ENCODE results near the gene PPID. TPM values are rescaled to one million over a fixed set of nuclear protein-coding genes. Genes with fewer than 3 reads are reported as not detected.
"Not testable (repeated sequence)": the region's sequence is repeated elsewhere in the genome, so short reads cannot be mapped to it uniquely, and the experiment has no call there.

PPID gene
- total RNA-seq, 1 experiment from 2014 or later: 56.4 TPM

- Histone ChIP-seq H3K27me3 (replicated peaks) (no peaks in the 10 kb centered on the region), H3K4me3 (no peak overlapping the region; the same call in 1 of the 2 replicates), H3K4me1 (replicated peaks) (peaks cover 8% of the 10 kb centered on the region; the same call in 1 of the 2 replicates), H3K36me3 (peaks cover 51% of the 10 kb centered on the region), H3K27ac (no peak overlapping the region), H3K9me3 (replicated peaks) (no peaks in the 10 kb centered on the region)
- no peak for DNase-seq (ENCODE audit: low read depth in 1 of 2, low spot score in 2 of 2)
Measured at GRCh38 chr4:158721680-158722079, 1.5 kb downstream of the PPID start.

GRCh38 chr4:158715802-158716201 lies 7.4 kb downstream of the PPID start:
- no peaks in the 10 kb centered on the region for H3K4me1 ChIP-seq (replicated peaks)
- no peaks in the 10 kb centered on the region for H3K9me3 ChIP-seq (replicated peaks)
- H3K36me3 ChIP-seq: peaks cover 88% of the 10 kb centered on the region
- no peak overlapping the region for H3K27ac ChIP-seq
- no peak for DNase-seq (ENCODE audit: low read depth in 1 of 2, low spot score in 2 of 2)
- no peaks in the 10 kb centered on the region for H3K27me3 ChIP-seq (replicated peaks)
- no peak overlapping the region for H3K4me3 ChIP-seq

GRCh38 chr4:158714937-158715336 lies 8.3 kb downstream of the PPID start:
- Histone ChIP-seq H3K36me3 (peaks cover 88% of the 10 kb centered on the region), H3K4me3 (no peak overlapping the region), H3K27me3 (replicated peaks) (no peaks in the 10 kb centered on the region), H3K9me3 (replicated peaks) (no peaks in the 10 kb centered on the region), H3K4me1 (replicated peaks) (no peaks in the 10 kb centered on the region), H3K27ac (no peak overlapping the region)
- no peak for DNase-seq (ENCODE audit: low read depth in 1 of 2, low spot score in 2 of 2)

- H3K36me3 ChIP-seq: peaks cover 88% of the 10 kb centered on the region
- H3K9me3 ChIP-seq (replicated peaks); H3K4me1 ChIP-seq (replicated peaks); DNase-seq (ENCODE audit: low read depth in 1 of 2, low spot score in 2 of 2); H3K27ac ChIP-seq; H3K27me3 ChIP-seq (replicated peaks); H3K4me3 ChIP-seq: not testable (repeated sequence)
Measured at GRCh38 chr4:158712622-158713021, 10.6 kb downstream of the PPID start.

- Histone ChIP-seq H3K4me1 (replicated peaks) (no peaks in the 10 kb centered on the region), H3K4me3 (no peak overlapping the region), H3K9me3 (replicated peaks) (no peaks in the 10 kb centered on the region), H3K36me3 (peaks cover 90% of the 10 kb centered on the region), H3K27me3 (replicated peaks) (no peaks in the 10 kb centered on the region), H3K27ac (no peak overlapping the region)
- no peak for DNase-seq (ENCODE audit: low read depth in 1 of 2, low spot score in 2 of 2)
Measured at GRCh38 chr4:158710814-158711213, 12.4 kb downstream of the PPID start.

GRCh38 chr4:158704274-158704673 lies 18.9 kb downstream of the PPID start:
- Histone ChIP-seq H3K27me3 (replicated peaks) (no peaks in the 10 kb centered on the region), H3K36me3 (peaks cover 41% of the 10 kb centered on the region), H3K9me3 (replicated peaks) (no peaks in the 10 kb centered on the region), H3K27ac (no peak overlapping the region), H3K4me3 (no peak overlapping the region), H3K4me1 (replicated peaks) (no peaks in the 10 kb centered on the region)
- DNase-seq (ENCODE audit: low read depth in 1 of 2, low spot score in 2 of 2): no peak

- Histone ChIP-seq H3K4me1 (replicated peaks) (no peaks in the 10 kb centered on the region), H3K27ac (no peak overlapping the region), H3K27me3 (replicated peaks) (no peaks in the 10 kb centered on the region), H3K36me3 (peaks cover 3% of the 10 kb centered on the region), H3K9me3 (replicated peaks) (no peaks in the 10 kb centered on the region), H3K4me3 (no peak overlapping the region)
- DNase-seq (ENCODE audit: low read depth in 1 of 2, low spot score in 2 of 2): no peak
Measured at GRCh38 chr4:158688813-158689212, 34.4 kb downstream of the PPID start.

GRCh38 chr4:158682066-158682465 lies 41.1 kb downstream of the PPID start:
- no peak overlapping the region for H3K4me3 ChIP-seq
- no peak overlapping the region for H3K27ac ChIP-seq
- no peaks in the 10 kb centered on the region; the same call in 1 of the 2 replicates for H3K36me3 ChIP-seq
- no peaks in the 10 kb centered on the region for H3K9me3 ChIP-seq (replicated peaks)
- DNase-seq (ENCODE audit: low read depth in 1 of 2, low spot score in 2 of 2): no peak
- no peaks in the 10 kb centered on the region for H3K27me3 ChIP-seq (replicated peaks)
- H3K4me1 ChIP-seq (replicated peaks): no peaks in the 10 kb centered on the region

- DNase-seq (ENCODE audit: low read depth in 1 of 2, low spot score in 2 of 2): no peak
- Histone ChIP-seq H3K4me3 (no peak overlapping the region), H3K36me3 (no peaks in the 10 kb centered on the region; the same call in 1 of the 2 replicates), H3K27ac (no peak overlapping the region), H3K27me3 (replicated peaks) (no peaks in the 10 kb centered on the region), H3K9me3 (replicated peaks) (no peaks in the 10 kb centered on the region), H3K4me1 (replicated peaks) (no peaks in the 10 kb centered on the region)
Measured at GRCh38 chr4:158681629-158682028, 41.6 kb downstream of the PPID start.

- Histone ChIP-seq H3K4me1 (replicated peaks) (no peaks in the 10 kb centered on the region), H3K36me3 (no peaks in the 10 kb centered on the region), H3K27ac (no peak overlapping the region), H3K9me3 (replicated peaks) (no peaks in the 10 kb centered on the region), H3K27me3 (replicated peaks) (no peaks in the 10 kb centered on the region), H3K4me3 (no peak overlapping the region)
- DNase-seq (ENCODE audit: low read depth in 1 of 2, low spot score in 2 of 2): no peak
Measured at GRCh38 chr4:158678767-158679166, 44.4 kb downstream of the PPID start.

- H3K4me1 ChIP-seq (replicated peaks): 0 out of 2 replicates have a peak, but pooled peaks cover 4% of the 10 kb centered on the region
- peaks cover 5% of the 10 kb centered on the region; the same call in 1 of the 2 replicates for H3K36me3 ChIP-seq
- no peak for DNase-seq (ENCODE audit: low read depth in 1 of 2, low spot score in 2 of 2)
- no peak overlapping the region for H3K4me3 ChIP-seq
- no peaks in the 10 kb centered on the region for H3K9me3 ChIP-seq (replicated peaks)
- no peak overlapping the region for H3K27ac ChIP-seq
- H3K27me3 ChIP-seq (replicated peaks): no peaks in the 10 kb centered on the region
Measured at GRCh38 chr4:158676076-158676475, 47.1 kb downstream of the PPID start.

GRCh38 chr4:158673633-158674032 lies 49.6 kb downstream of the PPID start:
- DNase-seq (ENCODE audit: low read depth in 1 of 2, low spot score in 2 of 2): no peak
- H3K4me3 ChIP-seq: no peak overlapping the region

GRCh38 chr4:158671915-158672806 lies 51.0 kb downstream of the PPID start, which contains the start of gene ETFDH:
Gene ETFDH (plus strand): TSS chr4:158672296. CDS start chr4:158672457, 161 bp downstream.
- DNase-seq (ENCODE audit: low read depth in 1 of 2, low spot score in 2 of 2): peak; percentile 99
- Histone ChIP-seq H3K4me1 (replicated peaks) (peaks cover 11% of the 10 kb centered on the region; the same call in 1 of the 2 replicates), H3K9me3 (replicated peaks) (no peaks in the 10 kb centered on the region), H3K27me3 (replicated peaks) (no peaks in the 10 kb centered on the region), H3K27ac (peak within 1 kb of the TSS; percentile 86), H3K36me3 (peaks cover 9% of the 10 kb centered on the region), H3K4me3 (peak within 1 kb of the TSS; percentile 75)

More at GRCh38 chr4:158673633-158674032, 49.6 kb downstream of the PPID start:
- Histone ChIP-seq H3K27me3 (replicated peaks) (no peaks in the 10 kb centered on the region), H3K36me3 (peaks cover 5% of the 10 kb centered on the region), H3K9me3 (replicated peaks) (no peaks in the 10 kb centered on the region), H3K27ac (no peak overlapping the region), H3K4me1 (replicated peaks) (peaks cover 11% of the 10 kb centered on the region; the same call in 1 of the 2 replicates)

- no peaks in the 10 kb centered on the region for H3K9me3 ChIP-seq (replicated peaks)
- peak within 1 kb of the TSS; percentile 86 for H3K27ac ChIP-seq
- peaks cover 11% of the 10 kb centered on the region; the same call in 1 of the 2 replicates for H3K4me1 ChIP-seq (replicated peaks)
- H3K36me3 ChIP-seq: peaks cover 12% of the 10 kb centered on the region
- peak within 1 kb of the TSS; percentile 75 for H3K4me3 ChIP-seq
- H3K27me3 ChIP-seq (replicated peaks): no peaks in the 10 kb centered on the region
- DNase-seq (ENCODE audit: low read depth in 1 of 2, low spot score in 2 of 2): no peak
Measured at GRCh38 chr4:158671665-158671914, 51.6 kb downstream of the PPID start, which contains the start of gene C4orf46. Gene C4orf46 (minus strand): TSS chr4:158671887. CDS start chr4:158671801, 86 bp downstream.

Measured in SJSA1 (cell line).